NCI-H510A treated with DMSO at 0.1 percent for 48 hours (cell line): ENCODE measurements around the gene TAPBPL.

ENCODE experiments used
- DNase-seq: peaks from one replicate; lab custom pipeline; 2025; lab: John Stamatoyannopoulos, UW

Gene TAPBPL

GRCh38 chr12:6435961-6436715 is 15.7 kb upstream of the TAPBPL start:
- DNase-seq = no peak

GRCh38 chr12:6437586-6437985 is 14.3 kb upstream of the TAPBPL start:
- no peak for DNase-seq

GRCh38 chr12:6438345-6438744 is 13.5 kb upstream of the TAPBPL start:
- DNase-seq = no peak

GRCh38 chr12:6440391-6440790 is 11.5 kb upstream of the TAPBPL start:
- no peak for DNase-seq

GRCh38 chr12:6442836-6443235 is 9.0 kb upstream of the TAPBPL start:
- no peak for DNase-seq

- no peak for DNase-seq
Observed at GRCh38 chr12:6443361-6443983, 8.4 kb upstream of the TAPBPL start.

GRCh38 chr12:6444031-6444430 is 7.8 kb upstream of the TAPBPL start:
- no peak for DNase-seq

- no peak for DNase-seq
Observed at GRCh38 chr12:6444704-6445688, 6.8 kb upstream of the TAPBPL start, which contains the start of gene CD27. TSS of gene CD27 (plus strand) at chr12:6444955. CDS start at chr12:6445096, 141 bp downstream.

- DNase-seq = no peak
Observed at GRCh38 chr12:6450091-6450868, 1.6 kb upstream of the TAPBPL start.

- no peak for DNase-seq
Observed at GRCh38 chr12:6450869-6451347, 934 bp upstream of the TAPBPL start.

GRCh38 chr12:6452245-6452943 is 552 bp downstream of the TAPBPL start:
- no peak for DNase-seq

- no peak for DNase-seq
Observed at GRCh38 chr12:6452944-6453630, 1.2 kb downstream of the TAPBPL start.

GRCh38 chr12:6457220-6457945 is 5.5 kb downstream of the TAPBPL start:
- DNase-seq = no peak

- no peak for DNase-seq
Observed at GRCh38 chr12:6458281-6459003, 6.6 kb downstream of the TAPBPL start.

GRCh38 chr12:6459004-6459337 is 7.1 kb downstream of the TAPBPL start:
- no peak for DNase-seq

GRCh38 chr12:6460751-6461371 is 9.0 kb downstream of the TAPBPL start:
- DNase-seq = no peak

- DNase-seq = no peak
Observed at GRCh38 chr12:6461401-6462233, 9.8 kb downstream of the TAPBPL start.
